GM12878 (cell line): ENCODE measurements around the gene CXCL9.
"Not testable (repeated sequence)": the region's sequence is repeated elsewhere in the genome, so short reads cannot be mapped to it uniquely, and the experiment has no call there.

Experiments
- BRCA1 ChIP-seq: IDR thresholded peaks from 2 replicates; pipeline ENCODE4 v1.6.1; 2011; ENCODE audit warnings: low read depth, low read length, improper control_type of control experiment
- CTCF ChIP-seq, 3 experiments: IDR thresholded peaks in 2 of 3; conservative IDR thresholded peaks in 1 of 3; 2 replicates each; pipeline ENCODE4 v1.5.1; 2011; ENCODE audit warnings: low read depth in 3 of 3, low read length in 3 of 3, mild to moderate bottlenecking in 3 of 3, control low read depth in 2 of 3, moderate library complexity in 2 of 3, inconsistent platforms in 1 of 3, mixed read lengths in 1 of 3; ENCODE audit not compliant: control insufficient read depth in 2 of 3, insufficient read depth in 1 of 3; ENCODE audit errors: extremely low read depth in 1 of 3
- E2F4 ChIP-seq: IDR thresholded peaks from 2 replicates; pipeline ENCODE4 v1.6.1; 2012; ENCODE audit warnings: low read depth, low read length, improper control_type of control experiment
- ESRRA ChIP-seq: IDR thresholded peaks from 2 replicates; pipeline ENCODE4 v1.6.1; 2012; ENCODE audit warnings: mild to moderate bottlenecking, low read length, improper control_type of control experiment
- EZH2 ChIP-seq: IDR thresholded peaks from 2 replicates; pipeline ENCODE4 v1.6.1; 2012; ENCODE audit warnings: low read depth, mild to moderate bottlenecking, control low read depth, inconsistent platforms, low read length, borderline replicate concordance; ENCODE audit not compliant: control insufficient read depth
- NFIC ChIP-seq: IDR thresholded peaks from 2 replicates; pipeline ENCODE4 v1.6.1; 2012; ENCODE audit warnings: low read depth, mild to moderate bottlenecking, inconsistent platforms, low read length, moderate library complexity
- POLR2AphosphoS5 ChIP-seq: IDR thresholded peaks from 2 replicates; pipeline ENCODE4 v1.6.1; 2011; ENCODE audit warnings: mild to moderate bottlenecking, low read length, inconsistent platforms
- RB1 ChIP-seq: fragments of 450-650 bp; formaldehyde crosslinking; IDR thresholded peaks from 2 replicates; pipeline ENCODE4 v1.6.1; 2017; ENCODE audit warnings: mild to moderate bottlenecking, borderline replicate concordance
- ZNF687 ChIP-seq: fragments of 450-650 bp; IDR thresholded peaks from 2 replicates; pipeline ENCODE4 v1.6.1; 2017; ENCODE audit warnings: mild to moderate bottlenecking, moderate library complexity

- TF ChIP-seq EZH2; CTCF (IDR thresholded peaks at IDR 0.05 in 2 of 3, conservative IDR thresholded peaks at IDR 0.05 in 1 of 3; ENCODE audit: control insufficient read depth in 2 of 3, extremely low read depth in 1 of 3, insufficient read depth in 1 of 3, low read depth in 3 of 3, low read length in 3 of 3); ZNF687; BRCA1; ESRRA; POLR2AphosphoS5; NFIC; E2F4; RB1: not testable (repeated sequence)
Observed at GRCh38 chr4:76049860-76050416, 42.6 kb upstream of the CXCL9 start.
